Heart left ventricle (tissue), 16 donors: Measurements from ENCODE around the gene IGDCC3. TPM values are rescaled to one million over a fixed set of nuclear protein-coding genes. Genes with fewer than 3 reads are reported as not detected.
A peak's percentile ranks its signal among the peaks of the same experiment; 100 is the strongest.

Experiments used
- ATAC-seq, 4 donors: fragments of 200-7000 bp; cut with Tn5 transposase; one replicate each; pipeline ENCODE4 v1.9.1; 2020 to 2022; ENCODE audit warnings: moderate library complexity in 4 of 4, mild to moderate bottlenecking in 3 of 4, moderate number of reproducible peaks in 1 of 4
- DNase-seq, 5 donors: peaks; one replicate each; pipeline ENCODE4 v3.0.0-alpha.2; 2020
- H3K27ac ChIP-seq, 12 donors: fragments of 200-600 bp; sonication (generic) in 4 of 12; one replicate each; pipeline versions ENCODE4 v1.5.0 to v1.8.0; 2016 to 2022; ENCODE audit warnings: mild to moderate bottlenecking in 2 of 12
- H3K27me3 ChIP-seq, 9 donors: fragments of 200-600 bp; sonication (generic) in 2 of 9; one replicate each; pipeline versions ENCODE4 v1.5.1 to v1.8.0; 2016 to 2022; ENCODE audit warnings: mild to moderate bottlenecking in 3 of 9
- H3K36me3 ChIP-seq, 9 donors: fragments of 200-600 bp; sonication (generic) in 2 of 9; one replicate each; pipeline versions ENCODE4 v1.5.0 to v1.8.0; 2018 to 2022; ENCODE audit warnings: mild to moderate bottlenecking in 2 of 9
- H3K4me1 ChIP-seq, 12 donors: fragments of 200-600 bp; sonication (generic) in 4 of 12; one replicate each; pipeline versions ENCODE4 v1.5.0 to v1.8.0; 2016 to 2022; ENCODE audit warnings: mild to moderate bottlenecking in 3 of 12
- H3K4me3 ChIP-seq, 12 donors: fragments of 200-600 bp; sonication (generic) in 4 of 12; one replicate each; pipeline versions ENCODE4 v1.5.0 to v1.8.0; 2017 to 2022; ENCODE audit warnings: mild to moderate bottlenecking in 9 of 12, moderate library complexity in 4 of 12
- H3K9me3 ChIP-seq, 12 donors: fragments of 200-600 bp; sonication (generic) in 4 of 12; one replicate each; pipeline versions ENCODE4 v1.5.0 to v1.8.0; 2016 to 2022; ENCODE audit warnings: mild to moderate bottlenecking in 1 of 12
- CTCF ChIP-seq, 12 donors: fragments of 200-600 bp; sonication (generic) in 4 of 12; IDR thresholded peaks; one replicate each; pipeline versions ENCODE4 v1.5.0 to v1.8.0; 2018 to 2022; ENCODE audit warnings: antibody characterized with exemption in 12 of 12, mild to moderate bottlenecking in 5 of 12
- POLR2A ChIP-seq, 2 donors: fragments of 450-650 bp; IDR thresholded peaks; one replicate each; pipeline ENCODE4 v1.6.1; 2017; ENCODE audit warnings: antibody characterized with exemption in 2 of 2, mild to moderate bottlenecking in 2 of 2, moderate library complexity in 2 of 2
- WGBS, 4 donors: extraction: QIAGEN DNeasy Blood & Tissue Kit in 2 of 4; methylation state at CpG; one replicate each; pipeline versions ENCODE4 v1.1.5 to v1.1.7; 2013 to 2018; 5-methylcytosine and 5-hydroxymethylcytosine counted together
- intact Hi-C, 10 donors: fragments of 100-400 bp; cut with DNase I; formaldehyde crosslinking; loops; one replicate each; pipeline versions ENCODE4 v1.11.1 to v1.14.2; 2022
- polyA plus RNA-seq, 2 donors: library from polyadenylated mRNA; stranded (reverse); fragments of 200-250 nt; gene quantifications; one replicate each; pipeline ENCODE4 v1.2.3, GENCODE V29; 2013
- total RNA-seq, 9 donors: library from RNA; depleted of rRNA in 2 of 9; stranded (reverse); fragments of >200 nt in 2 of 9; fragmentation: NEBNext Ultra II Directional in 3 of 9; extraction: Animal tissue kit (Norgen Biotek cat#: 25700) in 3 of 9; gene quantifications; one replicate each; pipeline versions ENCODE4 v1.1.0 to v1.2.4, GENCODE V29; 2016 to 2023
- donor health status: ischemic (EF 13 %, LVEDD 7.1; RV severe dilation, severe dysfunction).
- donor health status: healthy with polysubstance abuse.
- donor health status: DM: no; HTN: yes; CAD: no.
- donor health status: DM: no; HTN: no; CAD: no.
- donor health status: ischemic (EF 25% LVEDD 6.9; RV normal size, moderate dysfunction).
- donor health status: ischemic (EF 25% LVEDD 5.7; RV mildly dilated, moderate dysfunction).
- donor health status: healthy.
- donor health status: DM: yes; HTN: yes; CAD: no.
- donor health status: ischemic (EF 35%, LVEDD 5.7; RV mildly dilated, moderate dysfunction).
- donor health status: nonischemic (EF 11% LVEDD 7.7; RV severe dilation, severe dysfunction).
- donor health status: DM: yes; HTN: yes; CAD: no.
- donor health status: PGD.
- donor health status: ischemic (EF 29% LVEDD 5.4; RV normal size, mild dysfunction).
- donor health status: nonischemic (EF 23%, LVEDD 6.1; RV moderate dilation, normal function).

IGDCC3 gene
- total and polyA plus RNA-seq, 11 donors: 0.07 to 0.33 (median 0.16) TPM; not detected in 7

GRCh38 chr15:65303687-65304380 is 74.0 kb downstream of the IGDCC3 start:
- Histone ChIP-seq H3K4me3 (peak overlapping the region; percentile 30 to 74 (median 56)), H3K27me3 (no peaks in the 10 kb centered on the region), H3K36me3 (no peaks in the 10 kb centered on the region), H3K9me3 (no peaks in the 10 kb centered on the region), H3K27ac (peak overlapping the region; percentile 77 to 94 (median 91)), H3K4me1 (peaks cover 0 to 15% (median 11%) of the 10 kb centered on the region in 12 donors)
- 1% methylated on average over 24 of the region's 24 CpGs for WGBS, 4 donors
- intact Hi-C loops: loop anchor here in 1 of 10 donors (2.0 kb wide), 1 partner anchor 119 kb away; the partner anchor contains the start of gene CLPX
- DNase-seq (peak in 4 of 5 donors; percentile 40 to 60 (median 45)), ATAC-seq (peak; percentile 52 to 71 (median 64))
- TF ChIP-seq POLR2A (IDR thresholded peaks at IDR 0.05): no peak
- TF ChIP-seq CTCF (IDR thresholded peaks at IDR 0.05): peak in 1 of 12 donors; percentile 82

- H3K27ac ChIP-seq: no peak overlapping the region
- no peaks in the 10 kb centered on the region for H3K9me3 ChIP-seq
- no peak overlapping the region for H3K4me3 ChIP-seq
- intact Hi-C loops: no loop called here
- H3K4me1 ChIP-seq: peaks cover 0 to 24% (median 14%) of the 10 kb centered on the region in 12 donors
- 86 to 91% (median 87%) methylated on average over 18 to 24 of the region's 24 CpGs for WGBS, 4 donors
- no peaks in the 10 kb centered on the region for H3K27me3 ChIP-seq
- peak in 1 of 5 donors; percentile 61 for DNase-seq
- no peaks in the 10 kb centered on the region for H3K36me3 ChIP-seq
- ATAC-seq: no peak
- TF ChIP-seq CTCF (IDR thresholded peaks at IDR 0.05) (no peak), POLR2A (IDR thresholded peaks at IDR 0.05) (no peak)
These were observed 75.7 kb downstream of the IGDCC3 start for GRCh38 chr15:65302061-65302460.

- peak in 1 of 5 donors; percentile 59 for DNase-seq
- no peaks in the 10 kb centered on the region for H3K36me3 ChIP-seq
- H3K4me1 ChIP-seq: peaks cover 0 to 32% (median 14%) of the 10 kb centered on the region in 12 donors
- TF ChIP-seq CTCF (IDR thresholded peaks at IDR 0.05) (no peak), POLR2A (IDR thresholded peaks at IDR 0.05) (no peak)
- H3K27ac ChIP-seq: no peak overlapping the region
- no peak for ATAC-seq
- intact Hi-C loops: no loop called here
- 93 to 100% (median 94%) methylated on average over 6 to 36 of the region's 36 CpGs for WGBS, 4 donors
- no peaks in the 10 kb centered on the region for H3K27me3 ChIP-seq
- H3K4me3 ChIP-seq: no peak overlapping the region
- H3K9me3 ChIP-seq: no peaks in the 10 kb centered on the region
These were observed 76.8 kb downstream of the IGDCC3 start for GRCh38 chr15:65300924-65301441.

GRCh38 chr15:65298731-65299130 is 79.1 kb downstream of the IGDCC3 start:
- H3K4me3 ChIP-seq: no peak overlapping the region
- DNase-seq (no peak), ATAC-seq (no peak)
- no peak overlapping the region for H3K27ac ChIP-seq
- no peaks in the 10 kb centered on the region for H3K27me3 ChIP-seq
- TF ChIP-seq POLR2A (IDR thresholded peaks at IDR 0.05) (no peak), CTCF (IDR thresholded peaks at IDR 0.05) (no peak)
- intact Hi-C loops: loop anchor here in 5 of 10 donors (1.0 to 10.0 kb wide), 5 partner anchors 109 to 266 kb away; no protein-coding TSS in a partner anchor
- WGBS, 4 donors: 88 to 92% (median 90%) methylated on average over 11 of the region's 11 CpGs
- H3K36me3 ChIP-seq: no peaks in the 10 kb centered on the region
- H3K4me1 ChIP-seq: peaks cover 0 to 24% (median 8%) of the 10 kb centered on the region in 12 donors
- no peaks in the 10 kb centered on the region for H3K9me3 ChIP-seq
